Progenitor cell of endocrine pancreas (in vitro differentiated cells): ENCODE measurements around the gene PPP1R12A. TPM values are rescaled to one million over a fixed set of nuclear protein-coding genes. Genes with fewer than 3 reads are reported as not detected.
"Not testable (repeated sequence)": the region's sequence is repeated elsewhere in the genome, so short reads cannot be mapped to it uniquely, and the experiment has no call there.

Experiments used
- DNase-seq: peaks from one replicate; pipeline ENCODE4 v3.0.0; 2021; ENCODE audit warnings: low spot score; ENCODE audit not compliant: unreplicated experiment
- H3K27ac Mint-ChIP-seq: 2 replicates; pipeline ENCODE4 v1.8.0; 2021; ENCODE audit warnings: mild to moderate bottlenecking, moderate library complexity, mixed read lengths
- H3K27me3 Mint-ChIP-seq: 2 replicates; pipeline ENCODE4 v1.8.0; 2021; ENCODE audit warnings: mixed read lengths
- H3K36me3 Mint-ChIP-seq: 2 replicates; pipeline ENCODE4 v1.8.0; 2022; ENCODE audit warnings: mixed read lengths; ENCODE audit not compliant: insufficient read depth
- H3K4me1 Mint-ChIP-seq: 2 replicates; pipeline ENCODE4 v1.8.0; 2021; ENCODE audit warnings: low read depth, mixed read lengths
- H3K4me3 Mint-ChIP-seq: 2 replicates; pipeline ENCODE4 v1.8.0; 2021; ENCODE audit warnings: low read depth, mild to moderate bottlenecking, moderate library complexity, mixed read lengths
- H3K9me3 Mint-ChIP-seq: 2 replicates; pipeline ENCODE4 v1.8.0; 2021; ENCODE audit warnings: low read depth, mixed read lengths
- long read RNA-seq: library from polyadenylated mRNA; unstranded; transcript quantifications from one replicate; pipeline ENCODE4 v2.0.0, GENCODE V29; 2020
- total RNA-seq: library from RNA; stranded (reverse); gene quantifications from 2 replicates; pipeline ENCODE4 v1.2.1, GENCODE V29; 2021
- TF ChIP-seq, protein P1 (sequence below): fragments of 200-600 bp; sonication (generic); IDR thresholded peaks from one replicate; pipeline ENCODE4 v1.5.0; 2021; ENCODE audit warnings: antibody characterized with exemption, mild to moderate bottlenecking; ENCODE audit not compliant: unreplicated experiment

PPP1R12A gene
- 73.2 and 82.9 TPM in 2 replicates for total RNA-seq
- long read RNA-seq, partial matches to known transcripts = 149 of 170 reads
- long read RNA-seq, other reads (novel, unspliced or antisense) = 21 of 170 reads

DNA sequence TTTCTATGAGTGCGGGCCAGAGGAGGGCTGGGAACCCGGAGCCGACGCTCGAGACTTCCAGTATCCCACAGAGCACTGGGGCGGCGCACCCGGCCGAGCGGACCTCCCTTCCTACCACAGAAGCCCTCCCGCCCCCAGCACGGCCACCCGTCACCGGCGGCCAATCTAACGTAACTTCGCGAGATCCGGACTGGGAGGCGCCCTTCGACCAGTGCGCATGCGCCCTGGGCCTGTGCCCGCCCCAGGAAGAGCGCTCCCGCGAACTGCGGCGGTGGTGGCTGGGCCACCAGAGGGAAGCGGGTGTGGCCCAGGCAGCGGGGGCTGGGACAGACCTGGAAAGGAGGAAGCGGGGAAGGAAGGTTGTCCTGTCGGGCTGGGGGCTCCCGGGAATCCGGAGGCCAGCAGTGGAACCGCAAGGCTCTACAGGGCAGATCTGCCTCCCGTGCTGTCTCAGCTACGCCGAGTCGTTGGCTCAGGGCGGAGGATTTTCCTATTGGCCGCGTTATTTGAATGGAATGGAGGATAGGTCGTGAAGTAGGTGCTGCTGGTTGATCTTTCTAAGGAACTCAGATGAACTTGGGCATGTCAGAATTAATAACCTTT, at the start of gene PPP1R12A:
Gene PPP1R12A (minus strand): TSS at position 77 of the 603 bp plus-strand sequence. CDS start 166 bp downstream, outside the sequence.
- Mint-ChIP-seq H3K36me3 (peaks cover 1% of the 10 kb centered on the region), H3K4me3 (peak within 1 kb of the TSS; percentile 98)
- TF ChIP-seq, protein P1, sequence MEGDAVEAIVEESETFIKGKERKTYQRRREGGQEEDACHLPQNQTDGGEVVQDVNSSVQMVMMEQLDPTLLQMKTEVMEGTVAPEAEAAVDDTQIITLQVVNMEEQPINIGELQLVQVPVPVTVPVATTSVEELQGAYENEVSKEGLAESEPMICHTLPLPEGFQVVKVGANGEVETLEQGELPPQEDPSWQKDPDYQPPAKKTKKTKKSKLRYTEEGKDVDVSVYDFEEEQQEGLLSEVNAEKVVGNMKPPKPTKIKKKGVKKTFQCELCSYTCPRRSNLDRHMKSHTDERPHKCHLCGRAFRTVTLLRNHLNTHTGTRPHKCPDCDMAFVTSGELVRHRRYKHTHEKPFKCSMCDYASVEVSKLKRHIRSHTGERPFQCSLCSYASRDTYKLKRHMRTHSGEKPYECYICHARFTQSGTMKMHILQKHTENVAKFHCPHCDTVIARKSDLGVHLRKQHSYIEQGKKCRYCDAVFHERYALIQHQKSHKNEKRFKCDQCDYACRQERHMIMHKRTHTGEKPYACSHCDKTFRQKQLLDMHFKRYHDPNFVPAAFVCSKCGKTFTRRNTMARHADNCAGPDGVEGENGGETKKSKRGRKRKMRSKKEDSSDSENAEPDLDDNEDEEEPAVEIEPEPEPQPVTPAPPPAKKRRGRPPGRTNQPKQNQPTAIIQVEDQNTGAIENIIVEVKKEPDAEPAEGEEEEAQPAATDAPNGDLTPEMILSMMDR = peak; percentile 9

GRCh38 chr12:79983986-79984620, 49.2 kb upstream of the PPP1R12A start:
- Mint-ChIP-seq H3K4me3 (no peak overlapping the region), H3K36me3 (no peaks in the 10 kb centered on the region), H3K9me3 (no peaks in the 10 kb centered on the region), H3K27ac (no peak overlapping the region), H3K27me3 (peaks cover 7% of the 10 kb centered on the region), H3K4me1 (peaks cover 12% of the 10 kb centered on the region)
- no peak for DNase-seq
- TF ChIP-seq, protein P1 = no peak

More for the DNA sequence above, at the start of gene PPP1R12A:
- Mint-ChIP-seq H3K27ac (peak within 1 kb of the TSS; percentile 100), H3K9me3 (peaks cover 1% of the 10 kb centered on the region), H3K27me3 (no peaks in the 10 kb centered on the region), H3K4me1 (peaks cover 24% of the 10 kb centered on the region)
- peak; percentile 92 for DNase-seq

DNA sequence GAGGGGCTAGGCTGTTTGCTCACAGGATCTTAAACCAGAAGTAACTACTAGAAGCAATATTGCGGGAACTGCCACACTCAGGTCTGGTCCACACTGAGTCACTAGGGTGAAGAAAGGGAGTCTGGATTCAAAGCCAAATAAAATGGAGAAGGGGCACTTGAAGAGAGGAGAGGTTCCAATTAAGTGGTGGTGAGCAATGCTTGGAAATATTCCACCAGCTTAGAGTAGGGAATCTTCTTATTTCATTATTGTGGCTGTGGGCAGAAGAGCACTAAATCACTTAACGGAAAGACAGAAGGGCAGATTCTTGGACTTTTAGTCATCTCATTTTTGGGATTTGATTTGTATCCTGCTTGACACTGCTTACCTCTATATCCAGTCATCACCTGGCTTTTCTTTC, 48.6 kb upstream of the PPP1R12A start:
- Mint-ChIP-seq H3K36me3 (no peaks in the 10 kb centered on the region), H3K4me1 (peaks cover 11% of the 10 kb centered on the region), H3K4me3 (no peak overlapping the region), H3K27ac (no peak overlapping the region), H3K27me3 (peaks cover 7% of the 10 kb centered on the region), H3K9me3 (no peaks in the 10 kb centered on the region)
- no peak for DNase-seq
- TF ChIP-seq, protein P1 = no peak

GRCh38 chr12:79982086-79983062, 47.5 kb upstream of the PPP1R12A start:
- no peaks in the 10 kb centered on the region for H3K36me3 Mint-ChIP-seq
- no peak for DNase-seq
- no peaks in the 10 kb centered on the region for H3K9me3 Mint-ChIP-seq
- peaks cover 7% of the 10 kb centered on the region for H3K27me3 Mint-ChIP-seq
- peaks cover 14% of the 10 kb centered on the region for H3K4me1 Mint-ChIP-seq
- H3K27ac Mint-ChIP-seq = no peak overlapping the region
- TF ChIP-seq, protein P1 = no peak
- H3K4me3 Mint-ChIP-seq = no peak overlapping the region

DNA sequence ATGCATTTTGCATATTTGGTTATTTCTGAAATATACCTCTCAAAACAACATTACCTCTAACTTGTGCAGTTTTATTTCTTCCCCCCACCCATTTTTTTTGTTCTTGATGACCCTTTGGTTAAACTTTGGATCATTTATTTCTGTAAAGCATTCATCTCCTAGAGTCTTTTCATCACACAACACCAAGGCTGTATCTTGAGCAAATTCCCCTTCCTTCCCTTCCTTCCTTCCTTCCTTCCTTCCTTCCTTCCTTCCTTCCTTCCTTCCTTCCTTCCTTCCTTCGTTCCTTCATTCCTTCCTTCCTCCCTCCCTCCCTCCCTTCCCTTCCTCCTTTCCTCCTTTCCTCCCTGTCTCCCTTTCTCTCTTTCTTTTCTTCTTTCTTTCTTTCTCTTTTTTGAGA, 43.8 kb upstream of the PPP1R12A start:
- no peak for DNase-seq
- Mint-ChIP-seq H3K4me1 (peaks cover 13% of the 10 kb centered on the region), H3K9me3 (no peaks in the 10 kb centered on the region), H3K36me3 (no peaks in the 10 kb centered on the region), H3K4me3 (no peak overlapping the region), H3K27me3 (peaks cover 4% of the 10 kb centered on the region), H3K27ac (no peak overlapping the region)
- TF ChIP-seq, protein P1 = no peak

DNA sequence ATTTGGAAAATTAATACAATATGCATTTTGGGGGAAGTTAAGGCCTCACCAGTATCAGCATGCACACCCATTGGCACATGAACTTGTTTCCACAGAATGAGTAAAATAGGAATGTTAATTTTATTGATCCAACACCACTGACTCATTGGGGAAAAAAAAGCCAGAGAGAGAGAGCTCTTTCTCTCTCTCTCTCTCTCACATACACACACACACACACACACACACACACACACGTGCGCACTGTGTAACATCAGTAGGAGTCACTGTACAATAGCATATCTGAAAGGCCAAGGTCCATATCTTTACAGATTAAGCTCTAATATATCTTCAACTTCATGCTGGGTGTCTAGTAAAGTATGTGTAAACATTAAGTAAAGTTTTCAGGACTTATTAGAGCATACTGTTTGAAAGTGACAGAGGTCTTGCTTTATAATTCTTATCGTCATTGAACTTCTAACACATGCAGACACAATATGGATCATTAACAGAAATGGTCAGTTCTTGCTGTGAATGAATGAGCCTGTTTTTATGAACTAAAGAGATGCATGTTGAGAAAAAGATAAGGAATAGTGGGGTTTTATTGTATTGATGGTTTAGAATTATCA, 43.1 kb upstream of the PPP1R12A start:
- not testable (repeated sequence) for H3K4me3 Mint-ChIP-seq, H3K36me3 Mint-ChIP-seq, H3K9me3 Mint-ChIP-seq

More for the DNA sequence above, 43.1 kb upstream of the PPP1R12A start:
- peaks cover 13% of the 10 kb centered on the region for H3K4me1 Mint-ChIP-seq
- peak overlapping the region; percentile 81 for H3K27ac Mint-ChIP-seq
- DNase-seq, H3K27me3 Mint-ChIP-seq: not testable (repeated sequence)
